ENCODE measurements around the gene ATPAF1. TPM values are rescaled to one million over a fixed set of nuclear protein-coding genes. Genes with fewer than 3 reads are reported as not detected.

ATPAF1 gene
- total RNA-seq, 3 donors from 2014 or later (not counting 1 experiment from before 2014, with no cell fraction given), result 18.0 to 21.7 (median 19.0) TPM

- Histone ChIP-seq H3K27me3 (ENCODE audit: control insufficient read depth, insufficient read depth, low read length) (no peaks in the 10 kb centered on the region), H3K4me1 (ENCODE audit: control insufficient read depth, insufficient read depth, low read length) (peaks cover 56% of the 10 kb centered on the region), H3K27ac (ENCODE audit: low read length) (no peak overlapping the region), H3K36me3 (ENCODE audit: control insufficient read depth, insufficient read depth, low read length) (peaks cover 23% of the 10 kb centered on the region), H3K9me3 (ENCODE audit: control insufficient read depth, insufficient read depth, low read length) (no peaks in the 10 kb centered on the region), H3K4me3 (ENCODE audit: low read length) (no peak overlapping the region)
- intact Hi-C loops (cut with micrococcal nuclease), result no loop called here
- no peaks in the 10 kb centered on the region for H3K9me3 Mint-ChIP-seq
- no peaks in the 10 kb centered on the region for H3K27me3 Mint-ChIP-seq (ENCODE audit: low read depth in 2 of 2)
- peaks cover 59 to 66% of the 10 kb centered on the region in 2 donors for H3K4me1 Mint-ChIP-seq
- TF ChIP-seq, protein P1, sequence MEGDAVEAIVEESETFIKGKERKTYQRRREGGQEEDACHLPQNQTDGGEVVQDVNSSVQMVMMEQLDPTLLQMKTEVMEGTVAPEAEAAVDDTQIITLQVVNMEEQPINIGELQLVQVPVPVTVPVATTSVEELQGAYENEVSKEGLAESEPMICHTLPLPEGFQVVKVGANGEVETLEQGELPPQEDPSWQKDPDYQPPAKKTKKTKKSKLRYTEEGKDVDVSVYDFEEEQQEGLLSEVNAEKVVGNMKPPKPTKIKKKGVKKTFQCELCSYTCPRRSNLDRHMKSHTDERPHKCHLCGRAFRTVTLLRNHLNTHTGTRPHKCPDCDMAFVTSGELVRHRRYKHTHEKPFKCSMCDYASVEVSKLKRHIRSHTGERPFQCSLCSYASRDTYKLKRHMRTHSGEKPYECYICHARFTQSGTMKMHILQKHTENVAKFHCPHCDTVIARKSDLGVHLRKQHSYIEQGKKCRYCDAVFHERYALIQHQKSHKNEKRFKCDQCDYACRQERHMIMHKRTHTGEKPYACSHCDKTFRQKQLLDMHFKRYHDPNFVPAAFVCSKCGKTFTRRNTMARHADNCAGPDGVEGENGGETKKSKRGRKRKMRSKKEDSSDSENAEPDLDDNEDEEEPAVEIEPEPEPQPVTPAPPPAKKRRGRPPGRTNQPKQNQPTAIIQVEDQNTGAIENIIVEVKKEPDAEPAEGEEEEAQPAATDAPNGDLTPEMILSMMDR (IDR thresholded peaks at IDR 0.05), result no peak
- peak overlapping the region; percentile 37 for H3K4me3 Mint-ChIP-seq
- DNase-seq (no peak), ATAC-seq (no peak)
- H3K36me3 Mint-ChIP-seq, result no peaks in the 10 kb centered on the region
- H3K27ac Mint-ChIP-seq, result peak overlapping the region; percentile 18 to 94
- 97% methylated on average over 38 of the region's 38 CpGs for WGBS (ENCODE audit: insufficient coverage)
Observed at GRCh38 chr1:46612937-46613660, 55.1 kb downstream of the ATPAF1 start.

- Mint-ChIP-seq H3K4me1 (peaks cover 49 to 56% of the 10 kb centered on the region in 2 donors), H3K36me3 (no peaks in the 10 kb centered on the region), H3K9me3 (no peaks in the 10 kb centered on the region), H3K27ac (peak overlapping the region in 1 of 2 donors; percentile 14), H3K4me3 (no peak overlapping the region), H3K27me3 (ENCODE audit: low read depth in 2 of 2) (no peaks in the 10 kb centered on the region)
- Histone ChIP-seq H3K36me3 (ENCODE audit: control insufficient read depth, insufficient read depth, low read length) (peaks cover 26% of the 10 kb centered on the region), H3K4me1 (ENCODE audit: control insufficient read depth, insufficient read depth, low read length) (peaks cover 48% of the 10 kb centered on the region), H3K4me3 (ENCODE audit: low read length) (no peak overlapping the region), H3K9me3 (ENCODE audit: control insufficient read depth, insufficient read depth, low read length) (no peaks in the 10 kb centered on the region), H3K27me3 (ENCODE audit: control insufficient read depth, insufficient read depth, low read length) (no peaks in the 10 kb centered on the region), H3K27ac (ENCODE audit: low read length) (no peak overlapping the region)
- WGBS (ENCODE audit: insufficient coverage), result 78% methylated on average over 7 of the region's 7 CpGs
- no peak for DNase-seq
- TF ChIP-seq, protein P1 (IDR thresholded peaks at IDR 0.05), result no peak
- no peak for ATAC-seq
- intact Hi-C loops (cut with micrococcal nuclease), result no loop called here
Observed at GRCh38 chr1:46611691-46612221, 56.4 kb downstream of the ATPAF1 start.

DNA sequence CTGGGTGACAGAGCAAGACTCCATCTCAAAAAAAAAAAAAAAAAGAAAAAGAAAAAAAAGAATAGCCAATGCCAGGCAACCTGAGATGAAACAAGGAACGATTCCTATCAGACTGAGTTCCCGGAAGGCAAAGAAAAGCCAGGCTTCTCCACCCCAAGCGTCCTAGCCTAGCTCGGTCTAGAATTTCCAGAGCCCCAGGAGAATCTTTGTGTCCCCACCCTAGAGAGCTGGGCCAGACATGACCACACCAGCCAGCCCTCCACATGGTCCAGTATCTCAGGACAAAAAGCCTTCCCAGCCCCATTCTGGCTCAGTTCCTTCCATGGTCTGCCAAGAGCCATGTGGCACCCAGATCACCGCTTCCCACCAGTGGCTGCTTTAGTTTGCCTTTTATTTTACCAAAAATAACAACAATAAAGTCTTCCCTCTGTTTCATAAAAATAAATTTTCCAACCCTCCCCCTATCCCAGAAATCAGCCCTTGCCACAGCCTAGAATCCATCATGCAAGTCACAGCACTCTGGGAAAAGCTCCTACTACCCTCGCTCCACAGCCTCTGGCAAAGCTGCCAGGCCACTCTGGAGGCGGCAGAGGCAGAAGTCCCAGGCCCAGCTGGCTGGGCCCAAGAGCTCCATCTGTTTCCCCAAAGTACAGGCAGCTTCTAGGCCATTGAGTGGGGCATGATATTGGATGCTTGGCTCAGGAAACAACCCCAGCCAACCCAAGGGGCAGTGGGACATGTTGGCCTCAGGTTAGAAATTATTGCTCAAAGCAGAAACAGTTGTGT lies 60.6 kb downstream of the ATPAF1 start:
- TF ChIP-seq, protein P1 (IDR thresholded peaks at IDR 0.05), result no peak
- Histone ChIP-seq H3K4me3 (ENCODE audit: low read length) (no peak overlapping the region), H3K36me3 (ENCODE audit: control insufficient read depth, insufficient read depth, low read length) (peaks cover 26% of the 10 kb centered on the region), H3K27me3 (ENCODE audit: control insufficient read depth, insufficient read depth, low read length) (no peaks in the 10 kb centered on the region), H3K9me3 (ENCODE audit: control insufficient read depth, insufficient read depth, low read length) (no peaks in the 10 kb centered on the region), H3K4me1 (ENCODE audit: control insufficient read depth, insufficient read depth, low read length) (peaks cover 37% of the 10 kb centered on the region), H3K27ac (ENCODE audit: low read length) (no peak overlapping the region)
- Mint-ChIP-seq H3K27ac (no peak overlapping the region), H3K9me3 (no peaks in the 10 kb centered on the region), H3K4me1 (peaks cover 52 to 56% of the 10 kb centered on the region in 2 donors), H3K27me3 (ENCODE audit: low read depth in 2 of 2) (no peaks in the 10 kb centered on the region), H3K4me3 (peak overlapping the region; percentile 21), H3K36me3 (no peaks in the 10 kb centered on the region)
- intact Hi-C loops (cut with micrococcal nuclease), result no loop called here
- DNase-seq (no peak), ATAC-seq (no peak)
- WGBS (ENCODE audit: insufficient coverage), result 97% methylated on average over 7 of the region's 7 CpGs

Data from natural killer cell (primary cell).